Measurements from ENCODE around the gene R3HDML. TPM values are rescaled to one million over a fixed set of nuclear protein-coding genes. Genes with fewer than 3 reads are reported as not detected.

The R3HDML gene
- total and polyA plus RNA-seq, 2 of the 13 experiments (the other 11 are each of a cell fraction or from before 2014, with no cell fraction given), result not detected

GRCh38 chr20:44355498-44356352 lies 18.9 kb downstream of the R3HDML start, which contains the start of gene HNF4A (continued):
- TF ChIP-seq ELF4 (CRISPR knock-in tag; IDR thresholded peaks at IDR 0.05; ENCODE audit: borderline replicate concordance), result peak; percentile 93; the same call in 1 of the 2 replicates
- TF ChIP-seq KDM3A (CRISPR knock-in tag; IDR thresholded peaks at IDR 0.05; ENCODE audit: low read depth), result peak; percentile 82
- TF ChIP-seq PCBP1 (IDR thresholded peaks at IDR 0.05; ENCODE audit: borderline replicate concordance, low read depth, low read length), result 0 out of 2 replicates have a peak, but pooled peaks have one; percentile 72
- TF ChIP-seq ATF2 (CRISPR knock-in tag; IDR thresholded peaks at IDR 0.05), result peak; percentile 77
- peak; percentile 47; the same call in 1 of the 2 replicates for TF ChIP-seq CREB3 (CRISPR knock-in tag; IDR thresholded peaks at IDR 0.05)
- TF ChIP-seq ZNF563 (CRISPR knock-in tag; IDR thresholded peaks at IDR 0.05), result peak; percentile 79; the same call in 1 of the 2 replicates
- TF ChIP-seq SAFB2 (CRISPR knock-in tag; IDR thresholded peaks at IDR 0.05; ENCODE audit: borderline replicate concordance, low read depth), result peak; percentile 60; the same call in 1 of the 2 replicates
- TF ChIP-seq PPARG (CRISPR knock-in tag; conservative IDR thresholded peaks at IDR 0.05), result peak; percentile 45; the same call in 1 of the 2 replicates
- TF ChIP-seq ZNF580 (CRISPR knock-in tag; IDR thresholded peaks at IDR 0.05; ENCODE audit: borderline replicate concordance, low read depth), result peak; percentile 70; the same call in 1 of the 2 replicates
- TF ChIP-seq ZNF556 (CRISPR knock-in tag; IDR thresholded peaks at IDR 0.05; ENCODE audit: borderline replicate concordance), result no peak; the same call in 1 of the 2 replicates
- TF ChIP-seq U2AF2 (IDR thresholded peaks at IDR 0.05; ENCODE audit: low read depth, low read length), result 0 out of 2 replicates have a peak, but pooled peaks have one; percentile 73
- TF ChIP-seq ZNF816 (CRISPR knock-in tag; IDR thresholded peaks at IDR 0.05; ENCODE audit: borderline replicate concordance), result 0 out of 2 replicates have a peak, but pooled peaks have one; percentile 61
- TF ChIP-seq ZNF576 (CRISPR knock-in tag; IDR thresholded peaks at IDR 0.05), result 0 out of 2 replicates have a peak, but pooled peaks have one; percentile 14
- TF ChIP-seq ETV5 (CRISPR knock-in tag; IDR thresholded peaks at IDR 0.05; ENCODE audit: borderline replicate concordance), result peak; percentile 53; the same call in 1 of the 2 replicates
- peak; percentile 92; the same call in 1 of the 2 replicates for TF ChIP-seq FOXC1 (CRISPR knock-in tag; IDR thresholded peaks at IDR 0.05; ENCODE audit: borderline replicate concordance)
- TF ChIP-seq TP53 (CRISPR knock-in tag; conservative IDR thresholded peaks at IDR 0.05), result peak; percentile 92
- no peak for TF ChIP-seq ZBTB20 (CRISPR knock-in tag; IDR thresholded peaks at IDR 0.05; ENCODE audit: borderline replicate concordance, low read depth)
- peak; percentile 95 for TF ChIP-seq MIXL1 (CRISPR knock-in tag; IDR thresholded peaks at IDR 0.05)
- TF ChIP-seq ZNF546 (CRISPR knock-in tag; conservative IDR thresholded peaks at IDR 0.05), result peak; percentile 97
- TF ChIP-seq NFKBIZ (CRISPR knock-in tag; IDR thresholded peaks at IDR 0.05), result peak; percentile 33; the same call in 1 of the 2 replicates
- no peak; the same call in 1 of the 2 replicates for TF ChIP-seq ATF6 (CRISPR knock-in tag; conservative IDR thresholded peaks at IDR 0.05)
- 0 out of 2 replicates have a peak, but pooled peaks have one; percentile 22 for TF ChIP-seq ZNF30 (CRISPR knock-in tag; IDR thresholded peaks at IDR 0.05)

All from HepG2 (cell line).